ENCODE results near the gene CLPTM1L.
"Not testable (repeated sequence)": the region's sequence is repeated elsewhere in the genome, so short reads cannot be mapped to it uniquely, and the experiment has no call there.

Gene CLPTM1L

DNA sequence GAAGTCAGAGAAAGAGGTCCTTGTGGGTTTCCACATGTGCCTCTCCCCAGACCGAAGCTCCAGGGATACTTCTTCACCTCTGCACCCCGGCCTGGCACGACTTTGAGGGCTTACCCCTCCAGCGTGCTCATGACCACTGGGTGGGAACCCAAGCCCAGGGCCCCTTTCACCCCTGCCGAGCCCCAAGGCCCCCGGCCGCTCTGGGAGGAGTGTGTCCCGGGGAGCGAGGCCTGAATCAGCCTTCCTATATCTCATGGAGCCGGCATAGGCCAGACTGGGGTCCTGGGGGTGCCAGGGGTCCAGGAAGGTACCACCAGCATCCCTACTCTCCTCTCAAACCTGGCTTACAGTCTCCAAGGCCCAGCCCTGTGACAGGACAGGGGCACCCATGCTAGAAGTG, 67.1 kb downstream of the CLPTM1L start:
- no peak for TF ChIP-seq EZH2phosphoT487 (IDR thresholded peaks at IDR 0.05; ENCODE audit: borderline replicate concordance)
- TF ChIP-seq, protein P1, sequence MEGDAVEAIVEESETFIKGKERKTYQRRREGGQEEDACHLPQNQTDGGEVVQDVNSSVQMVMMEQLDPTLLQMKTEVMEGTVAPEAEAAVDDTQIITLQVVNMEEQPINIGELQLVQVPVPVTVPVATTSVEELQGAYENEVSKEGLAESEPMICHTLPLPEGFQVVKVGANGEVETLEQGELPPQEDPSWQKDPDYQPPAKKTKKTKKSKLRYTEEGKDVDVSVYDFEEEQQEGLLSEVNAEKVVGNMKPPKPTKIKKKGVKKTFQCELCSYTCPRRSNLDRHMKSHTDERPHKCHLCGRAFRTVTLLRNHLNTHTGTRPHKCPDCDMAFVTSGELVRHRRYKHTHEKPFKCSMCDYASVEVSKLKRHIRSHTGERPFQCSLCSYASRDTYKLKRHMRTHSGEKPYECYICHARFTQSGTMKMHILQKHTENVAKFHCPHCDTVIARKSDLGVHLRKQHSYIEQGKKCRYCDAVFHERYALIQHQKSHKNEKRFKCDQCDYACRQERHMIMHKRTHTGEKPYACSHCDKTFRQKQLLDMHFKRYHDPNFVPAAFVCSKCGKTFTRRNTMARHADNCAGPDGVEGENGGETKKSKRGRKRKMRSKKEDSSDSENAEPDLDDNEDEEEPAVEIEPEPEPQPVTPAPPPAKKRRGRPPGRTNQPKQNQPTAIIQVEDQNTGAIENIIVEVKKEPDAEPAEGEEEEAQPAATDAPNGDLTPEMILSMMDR (conservative IDR thresholded peaks at IDR 0.05; ENCODE audit: low read length) = no peak
- Histone ChIP-seq H3K4me2 (ENCODE audit: low read depth, low read length, poor library complexity, severe bottlenecking) (no peak overlapping the region), H3K27me3 (ENCODE audit: insufficient read depth, low read length, poor library complexity, severe bottlenecking) (no peaks in the 10 kb centered on the region), H3K79me2 (ENCODE audit: insufficient read depth, low read length) (no peaks in the 10 kb centered on the region), H2AFZ (ENCODE audit: low read length) (no peak overlapping the region), H4K20me1 (ENCODE audit: insufficient read depth, low read length, poor library complexity, severe bottlenecking) (no peaks in the 10 kb centered on the region), H3K4me3 (ENCODE audit: low read length, poor library complexity, severe bottlenecking) (no peak overlapping the region), H3F3A (ENCODE audit: low read depth) (no peaks in the 10 kb centered on the region), H3K9ac (ENCODE audit: low read depth, low read length, poor library complexity, severe bottlenecking) (no peak overlapping the region), H3K4me1 (ENCODE audit: insufficient read depth, low read length, poor library complexity, severe bottlenecking) (peaks cover 7% of the 10 kb centered on the region), H3K9me2 (replicated peaks; ENCODE audit: low read depth, low read length) (no peaks in the 10 kb centered on the region), H3K36me3 (ENCODE audit: insufficient read depth, low read length) (no peaks in the 10 kb centered on the region), H3K9me3 (ENCODE audit: insufficient read depth, low read depth, low read length) (no peaks in the 10 kb centered on the region)

DNA sequence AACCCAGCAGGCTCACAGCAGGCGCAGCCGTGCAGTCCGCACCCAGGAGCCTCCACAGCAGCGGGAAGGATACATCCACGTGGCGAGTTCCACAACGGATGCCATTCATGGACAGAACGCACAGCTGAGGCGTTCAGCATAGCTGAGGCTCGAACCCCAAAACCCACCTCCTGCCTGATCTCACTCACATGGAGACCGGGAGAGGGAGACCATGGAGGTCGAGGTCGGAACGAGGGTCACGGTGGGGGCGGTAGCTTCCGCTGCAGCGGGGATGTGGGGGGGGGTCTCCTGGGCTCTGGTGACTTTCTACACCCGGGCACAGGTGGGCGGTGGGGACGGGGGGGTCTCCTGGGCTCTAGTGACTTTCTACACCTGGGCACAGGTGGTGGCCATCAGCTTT, 67.6 kb downstream of the CLPTM1L start:
- no peak overlapping the region for H3K9ac ChIP-seq (ENCODE audit: low read depth, low read length, poor library complexity, severe bottlenecking)
- H3K4me3 ChIP-seq (ENCODE audit: low read length, poor library complexity, severe bottlenecking) = no peak overlapping the region
- TF ChIP-seq EZH2phosphoT487 (IDR thresholded peaks at IDR 0.05; ENCODE audit: borderline replicate concordance) = no peak
- TF ChIP-seq, protein P1 (conservative IDR thresholded peaks at IDR 0.05; ENCODE audit: low read length) = no peak
- no peaks in the 10 kb centered on the region for H4K20me1 ChIP-seq (ENCODE audit: insufficient read depth, low read length, poor library complexity, severe bottlenecking)
- H3K4me1 ChIP-seq (ENCODE audit: insufficient read depth, low read length, poor library complexity, severe bottlenecking) = peaks cover 7% of the 10 kb centered on the region
- H3K36me3 ChIP-seq (ENCODE audit: insufficient read depth, low read length) = no peaks in the 10 kb centered on the region
- no peaks in the 10 kb centered on the region for H3K79me2 ChIP-seq (ENCODE audit: insufficient read depth, low read length)
- no peaks in the 10 kb centered on the region for H3K27me3 ChIP-seq (ENCODE audit: insufficient read depth, low read length, poor library complexity, severe bottlenecking)
- no peak overlapping the region for H2AFZ ChIP-seq (ENCODE audit: low read length)
- no peaks in the 10 kb centered on the region for H3F3A ChIP-seq (ENCODE audit: low read depth)
- no peaks in the 10 kb centered on the region for H3K9me2 ChIP-seq (replicated peaks; ENCODE audit: low read depth, low read length)
- H3K4me2 ChIP-seq (ENCODE audit: low read depth, low read length, poor library complexity, severe bottlenecking) = no peak overlapping the region
- no peaks in the 10 kb centered on the region for H3K9me3 ChIP-seq (ENCODE audit: insufficient read depth, low read depth, low read length)

DNA sequence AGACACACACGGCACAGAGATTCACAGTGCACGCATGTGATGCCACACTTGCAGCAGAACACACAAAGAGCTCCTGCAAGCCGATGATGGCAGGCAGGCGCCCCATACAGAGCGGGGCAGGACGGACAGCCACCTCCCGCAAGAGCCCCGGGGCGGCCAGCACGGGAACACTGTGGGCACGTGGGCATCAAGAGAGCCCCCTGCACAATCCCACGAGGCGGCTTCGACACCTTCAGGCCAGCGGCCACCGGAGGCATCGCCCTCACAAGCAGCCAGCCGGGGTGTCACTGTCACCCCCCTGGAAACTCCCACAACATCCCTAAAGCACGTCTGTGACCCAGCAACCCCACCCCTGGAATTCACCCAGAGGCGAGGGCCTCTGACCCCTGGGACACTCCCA, 68.0 kb downstream of the CLPTM1L start:
- H3F3A ChIP-seq (ENCODE audit: low read depth) = no peaks in the 10 kb centered on the region
- H3K9me3 ChIP-seq (ENCODE audit: insufficient read depth, low read depth, low read length) = no peaks in the 10 kb centered on the region
- no peak overlapping the region for H3K4me3 ChIP-seq (ENCODE audit: low read length, poor library complexity, severe bottlenecking)
- H3K4me2 ChIP-seq (ENCODE audit: low read depth, low read length, poor library complexity, severe bottlenecking) = no peak overlapping the region
- TF ChIP-seq EZH2phosphoT487 (IDR thresholded peaks at IDR 0.05; ENCODE audit: borderline replicate concordance) = no peak
- TF ChIP-seq, protein P1 (conservative IDR thresholded peaks at IDR 0.05; ENCODE audit: low read length) = no peak
- no peaks in the 10 kb centered on the region for H3K9me2 ChIP-seq (replicated peaks; ENCODE audit: low read depth, low read length)
- peaks cover 7% of the 10 kb centered on the region for H3K4me1 ChIP-seq (ENCODE audit: insufficient read depth, low read length, poor library complexity, severe bottlenecking)
- H4K20me1 ChIP-seq (ENCODE audit: insufficient read depth, low read length, poor library complexity, severe bottlenecking) = no peaks in the 10 kb centered on the region
- no peak overlapping the region for H3K9ac ChIP-seq (ENCODE audit: low read depth, low read length, poor library complexity, severe bottlenecking)
- no peaks in the 10 kb centered on the region for H3K27me3 ChIP-seq (ENCODE audit: insufficient read depth, low read length, poor library complexity, severe bottlenecking)
- no peak overlapping the region for H2AFZ ChIP-seq (ENCODE audit: low read length)
- no peaks in the 10 kb centered on the region for H3K79me2 ChIP-seq (ENCODE audit: insufficient read depth, low read length)
- H3K36me3 ChIP-seq (ENCODE audit: insufficient read depth, low read length) = no peaks in the 10 kb centered on the region

DNA sequence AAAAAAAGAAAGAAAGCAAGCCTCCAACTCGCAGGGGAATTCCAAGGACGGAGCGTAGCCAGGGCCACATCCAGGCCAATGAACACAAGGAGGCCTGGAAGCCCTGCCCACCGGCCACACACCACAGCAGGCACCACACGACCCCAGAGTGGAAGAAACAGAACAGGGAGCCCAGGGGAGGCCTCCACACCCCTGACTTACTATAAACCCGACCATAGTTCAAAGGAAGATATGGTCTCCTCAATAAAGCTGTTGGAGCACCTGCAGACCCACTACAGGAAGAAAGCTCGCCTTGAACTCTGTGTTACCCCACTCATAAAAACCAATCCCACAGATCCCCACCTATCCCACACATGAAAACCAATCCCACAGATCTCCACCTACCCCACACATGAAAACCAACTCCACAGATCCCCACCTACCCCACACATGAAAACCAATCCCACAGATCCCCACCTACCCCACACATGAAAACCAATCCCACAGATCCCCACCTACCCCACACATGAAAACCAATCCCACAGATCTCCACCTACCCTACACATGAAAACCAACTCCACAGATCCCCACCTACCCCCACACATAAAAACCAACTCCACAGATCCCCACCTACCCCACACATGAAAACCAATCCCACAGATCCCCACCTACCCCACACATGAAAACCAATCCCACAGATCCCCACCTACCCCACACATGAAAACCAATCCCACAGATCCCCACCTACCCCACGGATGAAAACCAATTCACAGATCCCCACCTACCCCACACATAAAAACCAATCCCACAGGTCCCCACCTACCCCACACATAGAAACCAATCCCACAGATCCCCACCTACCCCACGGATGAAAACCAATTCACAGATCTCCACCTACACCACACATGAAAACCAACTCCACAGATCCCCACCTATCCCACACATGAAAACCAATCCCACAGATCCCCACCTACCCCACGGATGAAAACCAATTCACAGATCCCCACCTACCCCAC, 69.2 kb downstream of the CLPTM1L start:
- H3K4me3 ChIP-seq (ENCODE audit: low read length, poor library complexity, severe bottlenecking); H3K4me1 ChIP-seq (ENCODE audit: insufficient read depth, low read length, poor library complexity, severe bottlenecking); H2AFZ ChIP-seq (ENCODE audit: low read length); H3K4me2 ChIP-seq (ENCODE audit: low read depth, low read length, poor library complexity, severe bottlenecking); H3K9me2 ChIP-seq (replicated peaks; ENCODE audit: low read depth, low read length); H3K36me3 ChIP-seq (ENCODE audit: insufficient read depth, low read length); H3K9ac ChIP-seq (ENCODE audit: low read depth, low read length, poor library complexity, severe bottlenecking); H3K27me3 ChIP-seq (ENCODE audit: insufficient read depth, low read length, poor library complexity, severe bottlenecking); H3K9me3 ChIP-seq (ENCODE audit: insufficient read depth, low read depth, low read length); H3K79me2 ChIP-seq (ENCODE audit: insufficient read depth, low read length); H4K20me1 ChIP-seq (ENCODE audit: insufficient read depth, low read length, poor library complexity, severe bottlenecking); H3F3A ChIP-seq (ENCODE audit: low read depth): not testable (repeated sequence)

Data from Loucy (cell line).